HG03575 (cell line): ENCODE results near the gene EIF1.
"Not testable (repeated sequence)": the region's sequence is repeated elsewhere in the genome, so short reads cannot be mapped to it uniquely, and the experiment has no call there.

Experiments used
- ATAC-seq: cut with Tn5 transposase; IDR thresholded peaks from one replicate; pipeline ENCODE4 v1.9.1; 2021; ENCODE audit not compliant: unreplicated experiment, insufficient number of reproducible peaks, low FRiP score; ENCODE audit errors: extremely low read depth

The EIF1 gene

DNA sequence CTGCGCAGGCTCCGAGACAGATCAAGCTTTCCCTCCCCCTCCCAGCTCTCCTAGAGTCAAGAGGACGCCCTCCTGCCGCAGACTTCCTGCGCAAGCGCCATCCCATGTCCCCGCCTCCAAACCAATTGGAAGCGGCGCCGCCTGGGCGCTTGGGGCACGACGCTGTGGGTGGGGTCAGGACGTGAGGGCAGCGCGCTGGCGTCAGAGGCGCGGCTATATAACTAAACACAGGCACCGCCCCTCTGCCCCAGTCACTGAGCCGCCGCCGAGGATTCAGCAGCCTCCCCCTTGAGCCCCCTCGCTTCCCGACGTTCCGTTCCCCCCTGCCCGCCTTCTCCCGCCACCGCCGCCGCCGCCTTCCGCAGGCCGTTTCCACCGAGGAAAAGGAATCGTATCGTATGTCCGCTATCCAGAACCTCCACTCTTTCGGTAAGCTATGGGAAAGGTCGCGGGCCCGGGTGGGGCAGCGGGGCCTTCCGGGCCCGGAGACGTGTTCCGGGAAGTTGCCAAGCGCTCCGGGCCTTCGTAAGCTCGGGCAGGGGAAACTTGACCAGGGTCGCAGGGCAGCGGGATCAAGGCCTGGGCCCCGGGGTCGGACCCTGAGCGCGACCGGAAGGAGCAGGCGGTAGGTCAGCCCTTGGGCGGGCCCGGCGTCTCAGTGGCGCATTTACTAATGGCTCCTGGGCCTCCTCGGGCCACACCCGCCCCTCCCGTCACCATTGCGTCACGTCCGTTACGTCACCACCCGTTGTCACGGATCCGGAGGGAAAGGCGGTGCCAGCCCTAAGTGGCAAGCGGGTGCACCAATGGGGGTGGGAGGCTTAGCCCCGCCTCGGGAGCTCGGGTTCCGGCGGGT is at the start of gene EIF1:
Gene EIF1 (plus strand): TSS at position 245 of the 856 bp plus-strand sequence. CDS start 154 bp downstream, at position 399.
- peak; percentile 49 for ATAC-seq

DNA sequence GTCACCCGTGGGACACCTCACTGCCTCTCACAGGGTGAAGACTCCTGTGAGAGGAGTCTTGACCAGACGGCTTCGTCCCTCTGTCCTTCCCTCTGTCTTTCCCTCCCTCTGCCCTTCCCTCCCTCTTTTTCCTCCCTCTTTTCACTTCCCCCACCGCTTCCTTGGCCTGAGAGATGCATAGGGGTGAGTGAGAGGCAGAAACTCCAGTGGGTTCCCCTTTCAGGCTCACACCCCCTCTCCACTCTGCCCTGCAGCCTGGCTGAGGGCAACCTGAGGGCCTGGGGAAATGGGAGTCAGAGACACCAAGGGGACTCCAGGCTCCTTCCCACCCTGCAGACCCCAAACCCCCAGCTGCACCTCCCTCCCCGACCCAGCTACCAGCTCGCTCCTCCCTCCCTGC is 49.7 kb upstream of the EIF1 start:
- no peak for ATAC-seq

DNA sequence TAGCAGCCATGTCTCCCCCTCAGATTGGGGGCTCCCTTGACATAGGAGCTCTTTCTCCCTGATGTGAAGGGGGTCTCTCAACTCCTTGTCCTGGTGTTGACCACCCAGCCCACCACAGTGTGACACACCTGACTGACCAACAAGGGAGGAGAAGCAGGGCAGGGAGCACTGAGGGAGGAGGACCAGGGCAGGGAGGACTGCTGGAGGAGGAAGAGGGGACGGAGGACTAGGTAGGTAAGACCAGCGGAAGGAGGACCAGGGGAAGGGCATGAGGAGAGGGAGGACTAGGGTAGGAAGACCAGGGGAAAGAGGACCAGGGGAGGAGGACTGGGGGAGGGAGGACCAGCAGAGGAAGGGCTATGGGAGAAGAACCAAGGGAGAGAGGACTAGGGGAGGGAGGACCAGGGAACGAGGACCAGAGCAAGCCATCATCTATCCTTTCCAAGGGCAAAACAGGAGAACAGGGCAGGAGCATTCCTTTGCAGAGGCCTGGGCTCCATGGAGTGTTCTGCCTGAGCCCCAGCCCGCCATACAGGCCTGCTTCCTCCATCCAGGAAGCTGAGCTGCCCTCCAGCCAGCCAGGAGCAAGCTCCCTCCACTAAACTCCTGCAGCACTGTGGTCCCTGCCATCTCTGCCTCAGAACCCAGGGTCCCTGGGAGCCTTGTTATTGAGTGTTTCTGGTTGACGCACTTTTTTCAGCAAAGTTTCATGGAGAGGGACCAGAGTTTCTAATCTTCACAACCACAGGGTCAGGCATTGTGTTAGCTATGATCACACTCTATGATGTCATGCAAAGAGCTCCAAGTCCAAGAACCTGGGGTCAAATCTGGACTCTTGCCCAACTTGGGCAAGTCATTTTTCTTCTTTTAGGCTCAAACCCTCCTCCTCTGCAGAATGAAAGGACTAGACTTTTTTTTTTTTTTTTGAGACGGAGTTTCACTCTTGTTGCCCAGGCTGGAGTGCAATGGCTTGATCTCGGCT is 48.9 kb upstream of the EIF1 start:
- ATAC-seq, result no peak

DNA sequence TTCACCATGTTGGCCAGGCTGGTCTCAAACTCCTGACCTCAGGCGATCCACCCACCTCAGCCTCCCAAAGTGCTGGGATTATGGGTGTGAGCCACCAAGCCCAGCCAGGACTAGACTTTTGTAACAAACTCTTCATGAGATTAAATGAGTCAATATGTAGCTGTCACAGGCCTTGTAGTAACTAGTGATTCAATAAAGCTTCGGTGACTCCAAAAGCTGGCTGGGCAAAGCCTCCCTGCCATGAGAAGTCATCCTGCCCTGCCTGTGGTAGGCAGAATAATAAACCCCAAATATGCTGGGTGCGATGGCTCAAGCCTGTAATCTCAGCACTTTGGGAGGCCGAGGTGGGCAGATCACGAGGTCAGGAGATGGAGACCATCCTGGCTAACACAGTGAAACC is 48.1 kb upstream of the EIF1 start:
- ATAC-seq, result not testable (repeated sequence)

DNA sequence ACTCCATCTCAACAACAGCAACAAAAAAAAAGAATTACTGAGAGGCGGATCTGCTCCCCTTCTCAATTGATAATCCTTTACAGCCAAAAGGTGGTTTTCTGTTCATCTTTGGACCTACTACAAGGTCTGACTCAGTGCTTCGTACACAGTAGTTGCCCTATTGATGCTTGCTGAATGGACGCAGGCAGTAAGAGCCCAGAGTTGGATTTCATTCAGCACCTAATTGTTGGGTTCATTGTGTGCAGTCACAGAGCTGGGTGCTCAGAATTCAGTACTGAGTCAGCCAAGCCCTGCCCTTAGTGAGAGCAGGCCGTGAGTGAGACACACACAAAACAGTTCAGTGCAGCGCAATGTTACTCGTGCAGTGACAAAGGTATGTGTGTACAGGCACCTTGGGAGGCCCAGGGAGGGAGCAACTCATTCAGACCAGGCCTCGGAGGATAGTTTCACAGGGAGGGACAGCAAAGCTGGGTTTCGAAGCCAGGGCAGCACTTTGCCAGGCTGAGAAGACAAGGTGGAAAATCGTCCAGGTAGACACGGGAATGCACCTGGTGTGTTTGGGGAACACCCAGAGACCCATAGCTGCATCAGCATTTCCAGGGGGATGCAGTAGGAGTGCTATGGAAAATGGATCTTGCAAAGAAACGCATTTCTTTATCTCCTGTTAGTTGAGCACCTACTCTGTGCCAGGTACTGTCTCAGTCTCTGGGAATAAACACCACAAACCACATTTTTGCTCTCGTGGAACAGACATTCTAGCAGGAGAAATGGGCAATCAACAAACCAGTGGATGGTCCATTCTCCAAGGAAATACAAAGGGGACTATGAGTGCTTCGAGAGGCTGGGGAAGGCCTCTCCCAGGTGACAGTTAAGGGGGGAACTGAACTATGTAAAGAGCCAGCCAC is 46.2 kb upstream of the EIF1 start:
- ATAC-seq, result no peak

DNA sequence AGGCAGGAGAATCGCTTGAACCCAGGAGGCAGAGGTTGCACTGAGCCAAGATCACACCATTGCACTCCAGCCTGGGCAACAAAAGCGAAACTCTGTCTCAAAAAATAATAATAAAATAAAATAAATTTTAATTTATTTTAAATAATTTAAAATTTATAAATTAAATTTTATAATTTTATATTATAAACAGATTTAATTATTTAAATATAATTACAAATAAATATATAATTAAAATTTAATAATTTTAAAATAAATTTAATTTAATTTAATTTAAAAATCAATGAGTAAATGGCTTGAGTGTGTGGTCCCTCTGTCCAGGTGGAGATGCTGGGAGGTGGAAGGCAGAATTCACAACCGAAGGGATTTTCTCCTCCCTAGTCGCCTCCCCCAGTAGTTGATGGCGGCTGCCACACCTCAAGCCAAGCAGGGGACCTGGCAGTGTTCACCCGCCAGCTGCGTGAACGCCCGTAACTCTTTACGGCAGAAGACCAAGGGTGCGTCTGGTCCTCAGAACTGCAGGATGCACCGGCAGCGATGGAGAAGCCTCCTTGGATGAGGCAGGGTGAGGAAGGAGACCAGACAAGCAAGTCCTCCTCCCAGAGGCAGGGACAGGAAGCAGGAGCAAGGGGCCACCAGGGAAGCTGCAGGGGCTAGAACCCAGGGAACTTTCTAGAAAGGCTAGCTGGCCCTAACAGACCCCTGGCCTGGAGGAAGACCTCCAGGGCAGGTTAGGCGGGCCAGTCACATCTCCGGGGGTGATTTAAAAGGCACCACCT is 41.5 kb upstream of the EIF1 start:
- no peak for ATAC-seq

DNA sequence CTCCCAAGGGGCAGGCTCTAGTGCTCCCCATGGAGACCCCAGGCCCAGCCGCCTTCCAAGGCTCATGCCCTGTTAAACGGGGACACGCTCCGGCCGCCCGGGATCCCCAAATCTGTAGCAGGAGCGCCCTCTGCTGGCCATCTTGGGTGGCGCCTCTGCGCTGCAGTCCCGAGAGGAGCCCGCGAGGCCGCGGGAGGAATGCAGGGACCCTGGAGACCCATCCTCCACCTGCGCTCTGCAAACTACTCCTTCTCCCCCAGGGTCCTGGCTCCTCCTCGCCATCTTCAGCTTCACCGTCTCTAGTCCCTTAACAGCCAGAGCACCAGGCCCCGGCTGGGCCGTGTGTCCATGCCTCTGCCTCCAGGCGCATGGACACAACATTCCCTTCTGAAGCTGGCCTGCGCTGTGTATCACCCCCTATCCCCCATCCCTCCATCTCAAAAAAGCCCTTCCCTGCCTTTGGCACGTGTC is 40.7 kb upstream of the EIF1 start:
- no peak for ATAC-seq

DNA sequence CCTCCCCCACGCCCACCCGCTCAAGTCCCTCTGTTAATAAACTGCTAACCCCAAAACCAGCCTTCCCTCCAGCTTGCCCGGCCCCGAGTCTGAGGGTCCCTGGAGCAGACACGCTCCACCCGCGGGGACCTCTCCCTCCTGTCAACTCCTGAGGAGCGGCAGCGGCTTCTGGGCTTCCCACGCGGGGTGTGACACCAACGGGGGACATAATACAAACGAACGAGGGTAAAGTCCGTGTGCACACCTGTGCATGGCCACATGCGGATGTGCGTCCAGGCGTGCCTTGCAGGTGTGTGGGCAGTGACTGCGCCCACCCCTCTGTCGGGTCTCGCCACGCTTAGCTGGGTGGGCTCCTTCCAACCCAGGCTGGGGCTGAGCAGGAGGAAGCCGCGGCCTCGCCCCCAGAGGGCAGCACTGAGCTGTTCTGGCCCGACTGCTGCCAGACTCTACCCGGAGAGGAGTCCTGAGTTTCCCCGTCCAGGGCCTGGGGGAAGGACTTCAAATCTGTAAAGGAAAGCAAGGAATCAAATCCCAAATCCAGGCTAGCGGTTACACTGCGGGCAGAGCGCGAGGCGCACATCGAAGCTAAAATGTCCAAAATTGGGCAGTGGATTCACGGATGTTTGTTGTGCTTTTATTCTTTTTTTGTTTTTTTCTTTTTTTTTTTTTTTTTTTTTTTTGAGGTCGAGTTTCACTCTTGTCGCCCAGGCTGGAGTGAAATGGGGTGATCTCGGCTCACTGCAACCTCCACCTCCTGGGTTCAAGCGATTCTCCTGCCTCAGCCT is 40.1 kb upstream of the EIF1 start:
- no peak for ATAC-seq

DNA sequence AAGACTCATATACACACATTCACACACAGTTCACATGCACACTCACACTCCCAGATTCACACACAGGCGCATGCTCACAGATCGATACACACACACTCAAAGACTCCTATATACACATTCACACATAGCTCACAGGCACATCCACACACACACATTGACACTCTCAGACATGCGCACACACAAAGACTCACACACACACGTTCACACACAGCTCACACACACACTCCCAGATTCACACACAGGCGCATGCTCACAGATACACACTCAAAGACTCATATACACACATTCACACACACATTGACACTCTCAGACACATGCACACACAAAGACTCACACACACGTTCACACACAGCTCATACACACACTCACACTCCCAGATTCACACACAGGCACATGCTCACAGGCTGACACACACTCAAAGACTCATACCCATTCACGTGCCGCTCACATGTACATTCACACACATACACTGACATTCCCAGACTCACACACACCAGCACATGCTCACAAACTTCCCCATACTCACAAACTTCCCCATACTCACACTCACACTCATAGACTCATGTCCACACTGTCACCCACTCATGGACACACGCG is 38.7 kb upstream of the EIF1 start:
- ATAC-seq, result no peak

DNA sequence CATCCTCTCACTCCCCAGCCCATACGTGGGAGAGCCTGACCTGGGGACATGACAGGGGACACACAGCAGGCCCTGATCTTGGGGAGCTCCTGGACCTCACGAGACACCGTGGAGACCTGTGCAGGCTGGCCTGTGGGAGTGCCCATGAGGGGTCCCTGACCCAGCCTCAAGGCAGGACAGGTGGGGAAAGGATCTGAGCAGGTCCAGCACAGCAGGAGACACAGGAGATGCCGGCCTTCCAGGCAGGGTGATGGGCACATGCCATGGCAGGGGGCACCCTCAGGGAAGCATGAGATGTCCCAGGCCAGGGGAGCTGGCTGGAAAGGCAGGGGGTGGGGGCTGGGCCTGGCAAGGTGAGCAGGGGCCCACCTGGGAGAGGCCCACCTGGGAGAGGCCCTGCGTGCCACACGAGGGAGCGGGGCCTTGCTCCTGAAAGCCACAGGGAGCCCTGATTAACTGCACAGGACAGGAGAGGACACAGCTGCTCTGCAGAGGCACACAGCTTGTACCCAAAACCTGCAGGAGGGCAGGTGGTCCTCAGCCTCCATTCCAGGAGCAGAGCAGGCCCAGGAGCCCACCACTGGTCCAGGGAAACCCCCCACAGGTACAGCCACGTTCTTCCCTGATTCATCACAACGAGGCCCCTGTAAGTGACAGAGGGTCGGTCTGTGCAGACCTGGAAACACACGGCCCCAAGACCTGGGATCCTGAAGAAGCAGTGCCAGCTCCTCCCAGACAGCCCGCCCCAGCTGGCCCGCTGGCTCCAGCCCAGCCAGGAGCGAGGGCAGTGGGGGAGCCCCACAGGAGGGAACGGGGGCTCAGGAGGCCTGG is 37.7 kb upstream of the EIF1 start:
- ATAC-seq, result no peak

DNA sequence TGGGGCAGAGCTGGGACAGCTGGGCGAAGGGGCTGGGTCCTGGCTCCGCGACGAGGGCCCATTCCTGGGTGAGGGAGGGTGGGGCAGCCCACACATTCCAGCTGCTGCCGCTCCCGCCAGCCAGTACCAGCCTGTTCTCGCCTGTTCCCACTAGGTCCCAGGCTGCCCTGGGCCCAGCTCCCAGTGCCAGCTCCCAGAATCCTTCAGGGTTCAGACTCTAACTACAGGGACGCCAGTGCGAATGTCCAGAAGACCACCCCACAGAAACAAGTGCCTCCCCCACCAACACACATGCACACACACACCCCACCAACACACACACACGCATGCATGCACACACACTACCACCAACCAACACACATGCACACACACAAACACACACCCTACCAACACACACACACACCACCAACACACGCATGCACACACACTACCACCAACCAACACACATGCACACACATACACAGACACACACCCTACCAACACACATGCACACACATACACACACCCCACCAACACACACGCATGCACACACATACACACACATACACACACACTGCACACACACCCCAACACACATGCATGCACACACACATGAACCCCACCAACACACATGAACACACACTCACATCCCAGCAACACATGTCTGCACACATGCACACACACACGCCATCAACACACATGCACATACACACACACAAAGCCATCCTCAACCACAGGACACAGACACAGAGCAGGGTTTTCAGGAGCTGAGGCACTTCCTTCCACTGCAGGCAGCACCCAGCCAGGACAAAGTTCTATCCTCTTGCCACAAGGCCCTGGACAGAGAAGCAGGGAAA is 36.8 kb upstream of the EIF1 start:
- ATAC-seq, result no peak

DNA sequence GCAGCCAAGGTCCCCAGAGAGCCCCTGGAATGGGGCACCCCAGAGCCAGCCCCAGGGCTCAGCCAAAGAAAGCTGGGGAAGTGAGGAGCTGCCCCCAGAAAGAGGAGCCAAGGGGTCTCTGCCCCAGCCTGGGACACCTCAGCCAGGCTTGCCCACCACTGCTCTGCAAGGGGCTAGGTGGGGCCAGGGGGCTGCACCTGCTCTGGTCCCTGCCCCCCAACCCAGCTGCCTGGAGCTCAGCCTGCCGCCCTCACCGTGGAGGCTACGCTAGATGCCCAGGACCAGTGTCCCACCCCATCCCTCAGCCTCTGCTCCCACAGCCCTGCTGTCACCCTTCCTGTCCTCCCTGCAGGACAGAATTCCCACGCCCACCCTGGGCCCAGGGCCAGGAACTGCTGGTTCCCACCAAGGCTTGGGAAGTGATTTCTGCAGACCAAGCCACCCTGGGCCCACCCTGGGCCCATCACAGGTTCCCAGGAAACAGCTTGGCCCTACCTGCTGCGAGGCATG is 36.2 kb upstream of the EIF1 start:
- no peak for ATAC-seq

DNA sequence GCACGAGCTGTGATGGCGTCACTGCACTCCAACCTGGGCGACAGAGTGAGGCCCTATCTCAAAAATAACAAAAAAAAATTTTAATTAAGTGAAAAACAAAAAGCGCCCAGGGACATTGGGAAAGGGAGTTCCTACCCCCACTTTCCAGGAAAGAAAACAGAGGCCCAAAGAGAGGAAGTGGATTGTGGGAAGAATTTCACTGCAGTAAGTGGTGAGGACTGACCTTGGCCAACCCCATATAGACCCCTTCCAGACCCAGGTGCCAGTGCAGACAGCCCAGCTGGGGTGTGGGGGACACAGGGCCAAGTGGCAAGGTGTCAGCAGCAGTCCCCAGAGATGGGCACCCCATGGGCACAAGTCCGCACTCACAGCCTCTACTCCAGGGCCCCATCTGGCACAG is 35.3 kb upstream of the EIF1 start:
- no peak for ATAC-seq

DNA sequence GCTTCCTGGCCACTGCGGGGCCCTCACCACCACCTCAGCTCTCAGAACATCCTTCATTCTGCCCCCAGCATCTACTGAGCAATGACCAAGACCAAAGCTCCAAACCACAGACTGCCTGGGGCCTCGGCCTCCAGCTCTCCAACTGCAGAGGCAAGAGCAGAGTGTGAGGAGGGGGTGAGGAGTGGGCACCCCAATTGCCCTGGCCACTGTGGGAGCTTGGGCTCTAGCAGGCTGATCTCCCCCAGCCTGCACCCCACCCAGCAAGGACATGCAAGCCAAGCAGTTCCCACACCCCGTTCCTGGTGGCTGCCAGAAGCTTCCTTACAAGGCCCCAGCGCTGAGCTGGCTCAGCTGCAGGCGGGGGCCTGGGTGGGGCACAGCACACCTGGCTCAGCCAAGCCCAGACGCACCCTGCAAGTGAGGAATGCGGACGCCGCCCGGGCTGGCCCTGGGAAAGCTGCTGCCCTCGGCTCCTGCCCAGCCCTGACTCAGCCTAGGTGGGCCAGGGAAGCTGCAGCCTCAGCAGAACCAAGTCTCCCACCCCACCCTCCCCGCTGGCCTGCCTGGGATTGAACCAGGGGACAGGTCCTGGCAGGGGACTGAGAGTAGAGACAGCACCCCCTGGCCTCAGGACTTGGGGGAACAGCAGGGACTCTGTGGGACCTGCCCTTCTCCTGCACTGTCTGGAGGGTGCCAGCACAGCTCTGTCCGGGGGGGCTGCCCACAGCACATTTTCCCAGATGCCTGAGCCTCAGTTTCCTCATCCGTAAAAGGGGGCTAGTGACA is 34.6 kb upstream of the EIF1 start:
- ATAC-seq, result no peak
